Lower leg skin (tissue), 4 donors: ENCODE results near the gene ZBTB40. TPM values are rescaled to one million over a fixed set of nuclear protein-coding genes. Genes with fewer than 3 reads are reported as not detected.

Experiments
- DNase-seq, 2 donors: peaks; one replicate each; pipeline ENCODE4 v3.0.0-alpha.2; 2019; ENCODE audit warnings: low spot score in 2 of 2
- H3K4me3 ChIP-seq: fragments of 200-600 bp; sonication (generic); 2 replicates; pipeline ENCODE4 v1.5.1; 2017; ENCODE audit warnings: mild to moderate bottlenecking, low read depth; ENCODE audit not compliant: poor library complexity, severe bottlenecking
- CTCF ChIP-seq, 3 donors: fragments of 450-650 bp; IDR thresholded peaks; one replicate each; pipeline ENCODE4 v1.5.1; 2016; ENCODE audit warnings: antibody characterized with exemption in 3 of 3, mild to moderate bottlenecking in 3 of 3, moderate library complexity in 2 of 3
- POLR2A ChIP-seq, 2 donors: fragments of 450-650 bp; IDR thresholded peaks; one replicate each; pipeline ENCODE4 v1.6.1; 2016 to 2017; ENCODE audit warnings: antibody characterized with exemption in 2 of 2, mild to moderate bottlenecking in 1 of 2, moderate library complexity in 1 of 2
- WGBS, 2 donors: methylation state at CpG; one replicate each; pipeline ENCODE4 v1.1.5; 2018; 5-methylcytosine and 5-hydroxymethylcytosine counted together
- intact Hi-C: fragments of 100-400 bp; cut with DNase I; formaldehyde crosslinking; loops from one replicate; pipeline ENCODE4 v1.15.0; 2023; ENCODE audit warnings: low total_unique reads
- total RNA-seq, 4 donors: library from RNA; depleted of rRNA; stranded (reverse); fragments of >200 nt; gene quantifications; one replicate each; pipeline ENCODE4 v1.1.0, GENCODE V29; 2016

ZBTB40 gene
- total RNA-seq, result 10 to 100 TPM in 3 of 4 donors, 1 to 10 TPM in 1; 7.5 to 13.3 (median 12.4) TPM

DNA sequence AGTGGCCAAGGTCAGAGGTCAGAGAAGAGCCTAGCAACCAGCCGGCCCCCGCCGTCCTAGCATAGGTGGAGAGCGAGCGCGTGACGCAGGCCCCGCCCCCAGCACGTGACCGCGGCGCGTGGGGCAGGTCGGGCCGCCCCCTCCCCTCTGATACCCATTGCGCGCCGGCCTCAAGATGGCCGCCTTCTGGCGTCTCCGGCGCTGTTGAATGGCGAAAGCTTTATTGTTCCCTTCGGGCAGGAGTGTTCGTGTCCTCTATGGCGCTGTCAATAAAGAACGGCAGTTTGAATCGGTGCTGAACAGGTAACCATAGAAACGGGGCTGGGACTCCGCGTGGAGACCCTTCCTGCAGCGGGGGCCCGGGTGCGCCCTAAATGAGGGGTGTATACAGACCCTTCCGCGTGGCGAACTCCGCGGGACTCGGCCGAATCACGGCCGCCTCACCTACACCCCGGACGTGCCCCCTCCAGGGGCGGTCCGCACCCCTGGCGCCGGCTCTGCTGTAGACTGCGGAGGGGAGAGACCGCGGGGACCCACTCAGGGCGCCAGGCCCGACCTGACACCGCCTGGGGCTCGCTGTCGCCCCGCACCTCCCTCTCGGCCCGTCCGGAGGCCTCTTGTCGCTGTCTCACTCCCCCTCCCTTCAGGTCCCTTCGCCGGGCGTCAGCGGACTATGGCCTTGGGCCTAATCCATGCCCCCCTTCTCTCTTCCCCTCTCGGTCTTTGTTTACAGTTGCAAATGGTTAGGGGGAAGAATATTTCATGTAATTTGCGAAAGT is at the start of gene ZBTB40:
TSS of gene ZBTB40 (plus strand) at position 150 of the 779 bp plus-strand sequence. CDS start 38,098 bp downstream, outside the sequence.
- WGBS, 2 donors, result 0 to 1% methylated on average over 58 to 68 of the region's 68 CpGs
- intact Hi-C loops, result no loop called here
- TF ChIP-seq POLR2A (IDR thresholded peaks at IDR 0.05) (no peak), CTCF (IDR thresholded peaks at IDR 0.05) (no peak)
- H3K4me3 ChIP-seq, result peak within 1 kb of the TSS; percentile 90
- DNase-seq, result peak; percentile 95 to 99

DNA sequence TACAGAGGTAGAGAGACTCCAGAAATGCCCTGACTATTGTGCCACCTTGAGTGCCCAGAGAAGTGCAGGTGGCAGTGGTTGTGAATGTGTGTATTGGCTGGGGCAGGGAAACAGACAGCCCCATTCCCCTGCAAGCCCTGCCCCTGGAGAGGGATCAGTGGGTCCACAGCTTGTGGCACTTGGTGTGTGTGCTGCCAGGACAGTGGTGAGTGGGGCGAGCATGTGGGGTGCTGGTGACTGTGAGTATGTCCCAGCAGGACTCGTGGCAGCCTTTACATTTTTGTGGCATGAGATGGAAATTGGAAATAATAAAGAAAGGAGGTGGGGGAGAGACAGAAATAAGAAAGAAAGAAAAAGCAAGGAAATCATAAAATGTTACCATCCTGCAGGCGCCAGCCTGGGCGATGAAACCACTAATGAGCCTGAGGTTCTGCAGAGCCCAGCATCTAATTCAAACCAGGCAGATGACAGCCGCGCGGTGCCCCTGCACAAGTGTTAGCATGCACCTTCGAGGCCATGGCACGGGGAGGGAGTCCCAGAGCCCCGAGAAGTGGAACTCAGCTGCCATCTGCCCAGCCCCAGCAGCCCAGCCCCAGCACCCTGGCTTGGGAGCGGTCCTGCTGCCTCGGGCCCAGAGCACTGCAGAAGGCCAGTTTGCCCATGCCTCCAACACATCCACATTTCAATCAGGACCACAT is 49.1 kb upstream of the ZBTB40 start:
- intact Hi-C loops, result no loop called here
- 53 to 63% methylated on average over 12 of the region's 12 CpGs for WGBS, 2 donors
- no peak overlapping the region for H3K4me3 ChIP-seq
- no peak for DNase-seq
- TF ChIP-seq POLR2A (IDR thresholded peaks at IDR 0.05) (no peak), CTCF (IDR thresholded peaks at IDR 0.05) (no peak)

DNA sequence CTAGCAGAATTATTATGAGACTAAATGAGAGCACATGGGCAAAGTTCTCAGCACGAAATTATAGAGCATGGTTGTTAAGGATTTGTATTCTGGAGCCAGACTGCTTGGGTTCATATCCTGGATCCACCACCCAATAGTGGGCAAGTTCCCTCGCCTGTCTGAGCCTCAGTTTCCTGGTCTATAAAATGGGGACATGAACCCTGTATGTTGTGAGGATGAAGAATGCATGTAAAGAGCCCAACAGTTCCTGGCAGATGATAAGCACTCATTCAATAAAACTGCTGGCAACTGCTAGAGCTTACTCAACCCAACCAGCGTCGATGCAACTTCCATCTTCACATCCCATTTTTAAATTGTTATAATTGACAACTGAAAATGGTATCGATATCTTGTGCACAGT is 47.2 kb upstream of the ZBTB40 start:
- WGBS, 2 donors, result 56 to 71% methylated on average over 5 of the region's 5 CpGs
- H3K4me3 ChIP-seq, result no peak overlapping the region
- no peak for DNase-seq
- intact Hi-C loops, result no loop called here
- TF ChIP-seq CTCF (IDR thresholded peaks at IDR 0.05), result no peak

GRCh38 chr1:22406722-22407495 is 44.7 kb upstream of the ZBTB40 start:
- TF ChIP-seq CTCF (IDR thresholded peaks at IDR 0.05) (no peak), POLR2A (IDR thresholded peaks at IDR 0.05) (no peak)
- intact Hi-C loops, result no loop called here
- WGBS, 2 donors, result 87 to 88% methylated on average over 13 of the region's 13 CpGs
- no peak overlapping the region for H3K4me3 ChIP-seq
- DNase-seq, result no peak

GRCh38 chr1:22408230-22408629 is 43.4 kb upstream of the ZBTB40 start:
- TF ChIP-seq CTCF (IDR thresholded peaks at IDR 0.05) (no peak), POLR2A (IDR thresholded peaks at IDR 0.05) (no peak)
- H3K4me3 ChIP-seq, result no peak overlapping the region
- no peak for DNase-seq
- WGBS, 2 donors, result 74 to 76% methylated on average over 3 of the region's 3 CpGs
- intact Hi-C loops, result no loop called here
